Heart left ventricle (tissue), 16 donors: ENCODE results near the gene SLC7A1. TPM values are rescaled to one million over a fixed set of nuclear protein-coding genes. Genes with fewer than 3 reads are reported as not detected.

Experiments used
- ATAC-seq, 4 donors: fragments of 200-7000 bp; cut with Tn5 transposase; one replicate each; pipeline ENCODE4 v1.9.1; 2020 to 2022; ENCODE audit warnings: moderate library complexity in 4 of 4, mild to moderate bottlenecking in 3 of 4, moderate number of reproducible peaks in 1 of 4
- DNase-seq, 5 donors: peaks; one replicate each; pipeline ENCODE4 v3.0.0-alpha.2; 2020
- H3K27ac ChIP-seq, 12 donors: fragments of 200-600 bp; sonication (generic) in 4 of 12; one replicate each; pipeline versions ENCODE4 v1.5.0 to v1.8.0; 2016 to 2022; ENCODE audit warnings: mild to moderate bottlenecking in 2 of 12
- H3K27me3 ChIP-seq, 9 donors: fragments of 200-600 bp; sonication (generic) in 2 of 9; one replicate each; pipeline versions ENCODE4 v1.5.1 to v1.8.0; 2016 to 2022; ENCODE audit warnings: mild to moderate bottlenecking in 3 of 9
- H3K36me3 ChIP-seq, 9 donors: fragments of 200-600 bp; sonication (generic) in 2 of 9; one replicate each; pipeline versions ENCODE4 v1.5.0 to v1.8.0; 2018 to 2022; ENCODE audit warnings: mild to moderate bottlenecking in 2 of 9
- H3K4me1 ChIP-seq, 12 donors: fragments of 200-600 bp; sonication (generic) in 4 of 12; one replicate each; pipeline versions ENCODE4 v1.5.0 to v1.8.0; 2016 to 2022; ENCODE audit warnings: mild to moderate bottlenecking in 3 of 12
- H3K4me3 ChIP-seq, 12 donors: fragments of 200-600 bp; sonication (generic) in 4 of 12; one replicate each; pipeline versions ENCODE4 v1.5.0 to v1.8.0; 2017 to 2022; ENCODE audit warnings: mild to moderate bottlenecking in 9 of 12, moderate library complexity in 4 of 12
- H3K9me3 ChIP-seq, 12 donors: fragments of 200-600 bp; sonication (generic) in 4 of 12; one replicate each; pipeline versions ENCODE4 v1.5.0 to v1.8.0; 2016 to 2022; ENCODE audit warnings: mild to moderate bottlenecking in 1 of 12
- POLR2A ChIP-seq, 2 donors: fragments of 450-650 bp; IDR thresholded peaks; one replicate each; pipeline ENCODE4 v1.6.1; 2017; ENCODE audit warnings: antibody characterized with exemption in 2 of 2, mild to moderate bottlenecking in 2 of 2, moderate library complexity in 2 of 2
- WGBS, 4 donors: extraction: QIAGEN DNeasy Blood & Tissue Kit in 2 of 4; methylation state at CpG; one replicate each; pipeline versions ENCODE4 v1.1.5 to v1.1.7; 2013 to 2018; 5-methylcytosine and 5-hydroxymethylcytosine counted together
- intact Hi-C, 10 donors: fragments of 100-400 bp; cut with DNase I; formaldehyde crosslinking; loops; one replicate each; pipeline versions ENCODE4 v1.11.1 to v1.14.2; 2022
- polyA plus RNA-seq, 2 donors: library from polyadenylated mRNA; stranded (reverse); fragments of 200-250 nt; gene quantifications; one replicate each; pipeline ENCODE4 v1.2.3, GENCODE V29; 2013
- total RNA-seq, 9 donors: library from RNA; depleted of rRNA in 2 of 9; stranded (reverse); fragments of >200 nt in 2 of 9; fragmentation: NEBNext Ultra II Directional in 3 of 9; extraction: Animal tissue kit (Norgen Biotek cat#: 25700) in 3 of 9; gene quantifications; one replicate each; pipeline versions ENCODE4 v1.1.0 to v1.2.4, GENCODE V29; 2016 to 2023
- TF ChIP-seq, protein P1 (sequence below), 12 donors: fragments of 200-600 bp; sonication (generic) in 4 of 12; IDR thresholded peaks; one replicate each; pipeline versions ENCODE4 v1.5.0 to v1.8.0; 2018 to 2022; ENCODE audit warnings: antibody characterized with exemption in 12 of 12, mild to moderate bottlenecking in 5 of 12
- donor health status: ischemic (EF 13 %, LVEDD 7.1; RV severe dilation, severe dysfunction).
- donor health status: healthy with polysubstance abuse.
- donor health status: DM: no; HTN: yes; CAD: no.
- donor health status: DM: no; HTN: no; CAD: no.
- donor health status: ischemic (EF 25% LVEDD 6.9; RV normal size, moderate dysfunction).
- donor health status: ischemic (EF 25% LVEDD 5.7; RV mildly dilated, moderate dysfunction).
- donor health status: healthy.
- donor health status: DM: yes; HTN: yes; CAD: no.
- donor health status: ischemic (EF 35%, LVEDD 5.7; RV mildly dilated, moderate dysfunction).
- donor health status: nonischemic (EF 11% LVEDD 7.7; RV severe dilation, severe dysfunction).
- donor health status: DM: yes; HTN: yes; CAD: no.
- donor health status: PGD.
- donor health status: ischemic (EF 29% LVEDD 5.4; RV normal size, mild dysfunction).
- donor health status: nonischemic (EF 23%, LVEDD 6.1; RV moderate dilation, normal function).

The SLC7A1 gene
- total and polyA plus RNA-seq, 11 donors = 3.5 to 66.7 (median 14.3) TPM

GRCh38 chr13:29593605-29594297 lies 1.7 kb downstream of the SLC7A1 start:
- peak overlapping the region in 7 of 12 donors; percentile 82 to 94 (median 88) for H3K27ac ChIP-seq
- peak overlapping the region in 7 of 12 donors; percentile 78 to 90 (median 83) for H3K4me3 ChIP-seq
- peaks cover 0 to 6% (median 0%) of the 10 kb centered on the region in 9 donors for H3K27me3 ChIP-seq
- no peaks in the 10 kb centered on the region for H3K9me3 ChIP-seq
- ATAC-seq (no peak), DNase-seq (no peak)
- WGBS, 4 donors = 75 to 82% (median 77%) methylated on average over 8 of the region's 8 CpGs
- TF ChIP-seq, protein P1, sequence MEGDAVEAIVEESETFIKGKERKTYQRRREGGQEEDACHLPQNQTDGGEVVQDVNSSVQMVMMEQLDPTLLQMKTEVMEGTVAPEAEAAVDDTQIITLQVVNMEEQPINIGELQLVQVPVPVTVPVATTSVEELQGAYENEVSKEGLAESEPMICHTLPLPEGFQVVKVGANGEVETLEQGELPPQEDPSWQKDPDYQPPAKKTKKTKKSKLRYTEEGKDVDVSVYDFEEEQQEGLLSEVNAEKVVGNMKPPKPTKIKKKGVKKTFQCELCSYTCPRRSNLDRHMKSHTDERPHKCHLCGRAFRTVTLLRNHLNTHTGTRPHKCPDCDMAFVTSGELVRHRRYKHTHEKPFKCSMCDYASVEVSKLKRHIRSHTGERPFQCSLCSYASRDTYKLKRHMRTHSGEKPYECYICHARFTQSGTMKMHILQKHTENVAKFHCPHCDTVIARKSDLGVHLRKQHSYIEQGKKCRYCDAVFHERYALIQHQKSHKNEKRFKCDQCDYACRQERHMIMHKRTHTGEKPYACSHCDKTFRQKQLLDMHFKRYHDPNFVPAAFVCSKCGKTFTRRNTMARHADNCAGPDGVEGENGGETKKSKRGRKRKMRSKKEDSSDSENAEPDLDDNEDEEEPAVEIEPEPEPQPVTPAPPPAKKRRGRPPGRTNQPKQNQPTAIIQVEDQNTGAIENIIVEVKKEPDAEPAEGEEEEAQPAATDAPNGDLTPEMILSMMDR (IDR thresholded peaks at IDR 0.05) = no peak
- no peak for TF ChIP-seq POLR2A (IDR thresholded peaks at IDR 0.05)
- peaks cover 0 to 33% (median 6%) of the 10 kb centered on the region in 12 donors for H3K4me1 ChIP-seq
- intact Hi-C loops = loop anchor here in 2 of 10 donors (5.0 to 10.0 kb wide), 2 partner anchors 81 to 521 kb away; no protein-coding TSS in a partner anchor
- no peaks in the 10 kb centered on the region for H3K36me3 ChIP-seq

DNA sequence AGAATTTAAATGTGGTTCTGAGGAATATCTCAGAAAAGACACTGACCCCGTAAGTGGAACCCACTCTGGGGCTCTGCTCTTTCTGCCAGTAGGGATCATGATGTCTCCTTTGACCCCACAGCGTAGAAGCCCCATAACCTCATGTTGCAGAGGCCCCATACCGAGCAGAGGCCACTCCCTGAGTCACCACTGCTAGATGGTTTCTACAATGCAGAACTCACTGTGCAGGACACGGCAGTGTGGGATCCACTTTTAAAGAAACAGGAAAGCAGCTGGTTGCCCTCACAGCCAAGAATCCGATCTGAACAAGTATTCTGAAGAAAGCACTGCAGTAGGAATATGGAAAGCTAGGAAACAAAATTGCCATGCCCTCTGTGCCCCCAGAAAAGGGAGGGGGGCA lies 4.2 kb downstream of the SLC7A1 start:
- DNase-seq = no peak
- no peaks in the 10 kb centered on the region for H3K27me3 ChIP-seq
- no peak overlapping the region for H3K4me3 ChIP-seq
- H3K27ac ChIP-seq = no peak overlapping the region
- TF ChIP-seq, protein P1 (IDR thresholded peaks at IDR 0.05) = no peak
- no peak for TF ChIP-seq POLR2A (IDR thresholded peaks at IDR 0.05)
- no peak for ATAC-seq
- 76 to 78% (median 77%) methylated on average over 5 of the region's 5 CpGs for WGBS, 4 donors
- intact Hi-C loops = loop anchor here in 2 of 10 donors (5.0 to 10.0 kb wide), 2 partner anchors 79 to 523 kb away; no protein-coding TSS in a partner anchor
- no peaks in the 10 kb centered on the region for H3K36me3 ChIP-seq
- peaks cover 0 to 36% (median 7%) of the 10 kb centered on the region in 12 donors for H3K4me1 ChIP-seq
- no peaks in the 10 kb centered on the region for H3K9me3 ChIP-seq

GRCh38 chr13:29589967-29590366 lies 5.5 kb downstream of the SLC7A1 start:
- Histone ChIP-seq H3K4me3 (no peak overlapping the region), H3K36me3 (no peaks in the 10 kb centered on the region), H3K27ac (peak overlapping the region in 1 of 12 donors; percentile 58), H3K4me1 (peaks cover 0 to 31% (median 5%) of the 10 kb centered on the region in 12 donors), H3K9me3 (no peaks in the 10 kb centered on the region), H3K27me3 (no peaks in the 10 kb centered on the region)
- DNase-seq (no peak), ATAC-seq (no peak)
- TF ChIP-seq, protein P1 (IDR thresholded peaks at IDR 0.05) = no peak
- TF ChIP-seq POLR2A (IDR thresholded peaks at IDR 0.05) = no peak
- WGBS, 4 donors = 77 to 87% (median 84%) methylated on average over 6 to 7 of the region's 7 CpGs
- intact Hi-C loops = loop anchor here in 3 of 10 donors (5.0 to 10.0 kb wide), 2 partner anchors 78 to 525 kb away; no protein-coding TSS in a partner anchor

GRCh38 chr13:29589234-29589633 lies 6.3 kb downstream of the SLC7A1 start:
- H3K4me1 ChIP-seq = peaks cover 0 to 25% (median 3%) of the 10 kb centered on the region in 12 donors
- WGBS, 4 donors = 60 to 81% (median 78%) methylated on average over 4 to 6 of the region's 6 CpGs

More at GRCh38 chr13:29589234-29589633, 6.3 kb downstream of the SLC7A1 start:
- Histone ChIP-seq H3K27me3 (no peaks in the 10 kb centered on the region), H3K9me3 (no peaks in the 10 kb centered on the region), H3K4me3 (no peak overlapping the region), H3K36me3 (no peaks in the 10 kb centered on the region), H3K27ac (peak overlapping the region in 2 of 12 donors; percentile 10 to 58)
- intact Hi-C loops = loop anchor here in 1 of 10 donors (10.0 kb wide), 1 partner anchor 526 kb away; no protein-coding TSS in a partner anchor
- peak; percentile 28 to 85 (median 76) for ATAC-seq
- DNase-seq = peak in 2 of 5 donors; percentile 37 to 46
- TF ChIP-seq, protein P1 (IDR thresholded peaks at IDR 0.05) = no peak
- TF ChIP-seq POLR2A (IDR thresholded peaks at IDR 0.05) = no peak
